HG02588 (cell line): ENCODE measurements around the gene TRDN.
"Not testable (repeated sequence)": the region's sequence is repeated elsewhere in the genome, so short reads cannot be mapped to it uniquely, and the experiment has no call there.

ENCODE experiments used
- ATAC-seq: cut with Tn5 transposase; IDR thresholded peaks from one replicate; pipeline ENCODE4 v1.9.1; 2021; ENCODE audit warnings: mild to moderate bottlenecking, moderate library complexity; ENCODE audit not compliant: unreplicated experiment

TRDN gene

GRCh38 chr6:123316733-123317323 is 319.9 kb downstream of the TRDN start:
- ATAC-seq, result no peak

GRCh38 chr6:123314459-123314858 is 322.3 kb downstream of the TRDN start:
- not testable (repeated sequence) for ATAC-seq

GRCh38 chr6:123309130-123309529 is 327.6 kb downstream of the TRDN start:
- no peak for ATAC-seq

- ATAC-seq, result no peak
Measured at GRCh38 chr6:123306334-123306733, 330.4 kb downstream of the TRDN start.

GRCh38 chr6:123295672-123296071 is 341.1 kb downstream of the TRDN start:
- ATAC-seq, result no peak

- no peak for ATAC-seq
Measured at GRCh38 chr6:123295181-123295580, 341.6 kb downstream of the TRDN start.

GRCh38 chr6:123288649-123289048 is 348.1 kb downstream of the TRDN start:
- no peak for ATAC-seq

- no peak for ATAC-seq
Measured at GRCh38 chr6:123276546-123276980, 360.2 kb downstream of the TRDN start.

GRCh38 chr6:123263981-123264380 is 372.8 kb downstream of the TRDN start:
- ATAC-seq, result no peak

GRCh38 chr6:123240626-123241025 is 396.1 kb downstream of the TRDN start:
- no peak for ATAC-seq

- no peak for ATAC-seq
Measured at GRCh38 chr6:123233336-123233735, 403.4 kb downstream of the TRDN start.

- not testable (repeated sequence) for ATAC-seq
Measured at GRCh38 chr6:123227789-123228188, 409.0 kb downstream of the TRDN start.

GRCh38 chr6:123226398-123226797 is 410.4 kb downstream of the TRDN start:
- no peak for ATAC-seq

- ATAC-seq, result no peak
Measured at GRCh38 chr6:123224077-123224476, 412.7 kb downstream of the TRDN start.

GRCh38 chr6:123223461-123223860 is 413.3 kb downstream of the TRDN start:
- no peak for ATAC-seq

GRCh38 chr6:123215211-123215610 is 421.5 kb downstream of the TRDN start:
- no peak for ATAC-seq

GRCh38 chr6:123214433-123214832 is 422.3 kb downstream of the TRDN start:
- ATAC-seq, result no peak

GRCh38 chr6:123213921-123214320 is 422.8 kb downstream of the TRDN start:
- ATAC-seq, result no peak

- ATAC-seq, result no peak
Measured at GRCh38 chr6:123211777-123212545, 424.8 kb downstream of the TRDN start.

- no peak for ATAC-seq
Measured at GRCh38 chr6:123210645-123211044, 426.1 kb downstream of the TRDN start.

- no peak for ATAC-seq
Measured at GRCh38 chr6:123207967-123208510, 428.7 kb downstream of the TRDN start.

- ATAC-seq, result no peak
Measured at GRCh38 chr6:123203928-123204327, 432.8 kb downstream of the TRDN start.
